A673 (cell line): ENCODE measurements around the gene GUCY1A1. TPM values are rescaled to one million over a fixed set of nuclear protein-coding genes. Genes with fewer than 3 reads are reported as not detected.

Source experiments
- BruUV-seq: library from RNA; stranded (reverse); fragments of 400-500 nt; replicated peaks from 2 replicates; lab custom pipeline; 2021; lab: Mats Ljungman, UMichigan
- CTCF ChIA-PET: fragments of 300-600 bp; sonication (Branson Sonifier 250); formaldehyde crosslinking; loops from one replicate; lab custom pipeline; 2022; ENCODE audit warnings: antibody characterized with exemption; lab: Charles Lee
- POLR2A ChIA-PET: fragments of 300-600 bp; sonication (Branson Sonifier 250); formaldehyde crosslinking; loops from one replicate; lab custom pipeline; 2022; ENCODE audit warnings: antibody characterized with exemption; ENCODE audit not compliant: low non-redundant PET; lab: Charles Lee
- DNase-seq: peaks from one replicate; pipeline ENCODE4 v3.0.0-alpha.2; 2015; ENCODE audit warnings: low spot score
- H3K27ac ChIP-seq: fragments of 200-600 bp; sonication (generic); 2 replicates; pipeline ENCODE4 v1.5.1; 2016; ENCODE audit warnings: mixed run types, low read depth, mild to moderate bottlenecking, mixed read lengths, antibody characterized with exemption, low read length; ENCODE audit not compliant: poor library complexity, severe bottlenecking
- H3K27me3 ChIP-seq: fragments of 200-600 bp; sonication (generic); replicated peaks from 2 replicates; pipeline ENCODE4 v1.6.1; 2017; ENCODE audit warnings: mixed run types, low read depth, mild to moderate bottlenecking, mixed read lengths, antibody characterized with exemption, low read length; ENCODE audit not compliant: insufficient read depth, poor library complexity
- H3K36me3 ChIP-seq: fragments of 200-600 bp; sonication (generic); 2 replicates; pipeline ENCODE4 v1.6.1; 2016; ENCODE audit warnings: mixed run types, mild to moderate bottlenecking, mixed read lengths, antibody characterized with exemption, low read length; ENCODE audit not compliant: insufficient read depth, poor library complexity, severe bottlenecking
- H3K4me1 ChIP-seq: fragments of 200-600 bp; sonication (generic); 2 replicates; pipeline ENCODE4 v1.6.1; 2017; ENCODE audit warnings: mixed run types, mild to moderate bottlenecking, mixed read lengths, antibody characterized with exemption, low read length; ENCODE audit not compliant: insufficient read depth, poor library complexity, severe bottlenecking
- H3K4me3 ChIP-seq: fragments of 200-600 bp; sonication (generic); 2 replicates; pipeline ENCODE4 v1.5.1; 2016; ENCODE audit warnings: low read depth, mixed run types, mild to moderate bottlenecking, mixed read lengths, low read length; ENCODE audit not compliant: poor library complexity, severe bottlenecking
- H3K9me3 ChIP-seq: fragments of 200-600 bp; sonication (generic); 2 replicates; pipeline ENCODE4 v1.6.1; 2016; ENCODE audit warnings: mixed run types, low read depth, mild to moderate bottlenecking, mixed read lengths, antibody characterized with exemption, low read length; ENCODE audit not compliant: poor library complexity, severe bottlenecking
- EZH2 ChIP-seq: fragments of 200-600 bp; sonication (generic); IDR thresholded peaks from 2 replicates; pipeline ENCODE4 v1.6.1; 2017; ENCODE audit warnings: borderline replicate concordance, low read depth, mild to moderate bottlenecking, mixed read lengths, antibody characterized with exemption, low read length; ENCODE audit not compliant: poor library complexity, severe bottlenecking
- intact Hi-C: fragments of 100-400 bp; cut with micrococcal nuclease; formaldehyde crosslinking; loops from one replicate; pipeline ENCODE4 v1.10.0; 2022; ENCODE audit not compliant: unreplicated experiment
- total RNA-seq: library from RNA; stranded (reverse); gene quantifications from 2 replicates; pipeline ENCODE4 v1.2.3, GENCODE V29; 2021
- TF ChIP-seq, protein P1 (sequence below): fragments of 300-800, 200-600 bp; sonication (generic); conservative IDR thresholded peaks from 2 replicates; pipeline ENCODE4 v1.5.1; 2017; ENCODE audit warnings: low read depth, mild to moderate bottlenecking, antibody characterized with exemption, low read length, moderate library complexity, mixed read lengths

GUCY1A1 gene
- total RNA-seq, 1 experiment from 2014 or later = 0.37 TPM

DNA sequence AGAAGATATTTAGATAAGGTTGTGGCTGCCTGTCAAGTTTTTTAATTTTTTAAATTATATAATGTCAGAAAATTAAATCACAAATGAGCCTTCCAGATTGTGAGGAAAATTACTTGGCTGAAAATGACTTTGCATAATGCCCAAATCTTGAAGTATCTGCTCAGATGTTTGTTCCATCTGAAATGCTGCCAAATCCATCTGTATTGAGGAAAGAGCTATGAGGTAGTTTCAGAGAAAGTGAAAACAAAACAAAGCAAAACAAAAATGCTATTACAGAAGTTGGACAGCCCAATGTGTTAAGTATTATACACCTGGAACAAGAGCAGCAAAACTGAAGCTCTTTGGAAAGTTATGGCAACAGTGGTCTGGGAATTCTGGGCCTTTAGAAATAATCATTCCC lies 68.8 kb downstream of the GUCY1A1 start:
- H3K4me1 ChIP-seq = no peaks in the 10 kb centered on the region
- H3K4me3 ChIP-seq = no peak overlapping the region
- H3K27me3 ChIP-seq = no peaks in the 10 kb centered on the region
- TF ChIP-seq, protein P1, sequence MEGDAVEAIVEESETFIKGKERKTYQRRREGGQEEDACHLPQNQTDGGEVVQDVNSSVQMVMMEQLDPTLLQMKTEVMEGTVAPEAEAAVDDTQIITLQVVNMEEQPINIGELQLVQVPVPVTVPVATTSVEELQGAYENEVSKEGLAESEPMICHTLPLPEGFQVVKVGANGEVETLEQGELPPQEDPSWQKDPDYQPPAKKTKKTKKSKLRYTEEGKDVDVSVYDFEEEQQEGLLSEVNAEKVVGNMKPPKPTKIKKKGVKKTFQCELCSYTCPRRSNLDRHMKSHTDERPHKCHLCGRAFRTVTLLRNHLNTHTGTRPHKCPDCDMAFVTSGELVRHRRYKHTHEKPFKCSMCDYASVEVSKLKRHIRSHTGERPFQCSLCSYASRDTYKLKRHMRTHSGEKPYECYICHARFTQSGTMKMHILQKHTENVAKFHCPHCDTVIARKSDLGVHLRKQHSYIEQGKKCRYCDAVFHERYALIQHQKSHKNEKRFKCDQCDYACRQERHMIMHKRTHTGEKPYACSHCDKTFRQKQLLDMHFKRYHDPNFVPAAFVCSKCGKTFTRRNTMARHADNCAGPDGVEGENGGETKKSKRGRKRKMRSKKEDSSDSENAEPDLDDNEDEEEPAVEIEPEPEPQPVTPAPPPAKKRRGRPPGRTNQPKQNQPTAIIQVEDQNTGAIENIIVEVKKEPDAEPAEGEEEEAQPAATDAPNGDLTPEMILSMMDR = no peak
- no peak for TF ChIP-seq EZH2
- CTCF ChIA-PET = no interaction called here
- intact Hi-C loops = no loop called here
- no peaks in the 10 kb centered on the region for H3K9me3 ChIP-seq
- no peak overlapping the region for H3K27ac ChIP-seq
- POLR2A ChIA-PET = no interaction called here
- BruUV-seq = no TSS peak
- no peak for DNase-seq
- H3K36me3 ChIP-seq = no peaks in the 10 kb centered on the region

DNA sequence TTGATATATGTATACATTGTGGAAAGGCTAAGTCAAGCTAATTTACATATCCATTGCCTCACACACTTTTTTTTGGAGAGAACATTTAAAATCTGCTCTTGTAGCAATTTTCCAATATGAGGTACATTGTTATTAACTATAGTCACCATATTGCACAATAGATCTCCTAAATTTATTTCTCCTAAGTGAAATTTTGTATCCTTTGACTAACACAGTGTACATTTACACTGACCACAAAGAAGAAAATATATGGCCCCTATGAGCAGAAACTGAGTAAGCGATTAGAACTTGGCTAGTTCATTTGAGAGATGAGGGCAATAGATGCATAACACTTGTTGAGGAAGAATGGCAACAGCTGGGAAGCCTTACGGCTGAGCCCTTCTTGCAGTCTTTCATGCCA lies 71.9 kb downstream of the GUCY1A1 start:
- no peaks in the 10 kb centered on the region for H3K27me3 ChIP-seq
- no peak for DNase-seq
- no peak overlapping the region for H3K27ac ChIP-seq
- TF ChIP-seq EZH2 = no peak
- TF ChIP-seq, protein P1 = no peak
- CTCF ChIA-PET = no interaction called here
- H3K36me3 ChIP-seq = no peaks in the 10 kb centered on the region
- H3K4me1 ChIP-seq = no peaks in the 10 kb centered on the region
- no TSS peak for BruUV-seq
- intact Hi-C loops = no loop called here
- no peak overlapping the region for H3K4me3 ChIP-seq
- H3K9me3 ChIP-seq = no peaks in the 10 kb centered on the region
- POLR2A ChIA-PET = no interaction called here

GRCh38 chr4:155741546-155741945 lies 74.9 kb downstream of the GUCY1A1 start:
- H3K9me3 ChIP-seq = no peaks in the 10 kb centered on the region
- H3K27ac ChIP-seq = no peak overlapping the region
- intact Hi-C loops = no loop called here
- H3K4me1 ChIP-seq = no peaks in the 10 kb centered on the region
- no peaks in the 10 kb centered on the region for H3K27me3 ChIP-seq
- CTCF ChIA-PET = no interaction called here
- TF ChIP-seq, protein P1 = no peak
- TF ChIP-seq EZH2 = no peak
- BruUV-seq = no TSS peak
- POLR2A ChIA-PET = no interaction called here
- no peak overlapping the region for H3K4me3 ChIP-seq
- H3K36me3 ChIP-seq = no peaks in the 10 kb centered on the region
- DNase-seq = no peak
